ENCODE results near the gene DCP1B.

DCP1B gene

DNA sequence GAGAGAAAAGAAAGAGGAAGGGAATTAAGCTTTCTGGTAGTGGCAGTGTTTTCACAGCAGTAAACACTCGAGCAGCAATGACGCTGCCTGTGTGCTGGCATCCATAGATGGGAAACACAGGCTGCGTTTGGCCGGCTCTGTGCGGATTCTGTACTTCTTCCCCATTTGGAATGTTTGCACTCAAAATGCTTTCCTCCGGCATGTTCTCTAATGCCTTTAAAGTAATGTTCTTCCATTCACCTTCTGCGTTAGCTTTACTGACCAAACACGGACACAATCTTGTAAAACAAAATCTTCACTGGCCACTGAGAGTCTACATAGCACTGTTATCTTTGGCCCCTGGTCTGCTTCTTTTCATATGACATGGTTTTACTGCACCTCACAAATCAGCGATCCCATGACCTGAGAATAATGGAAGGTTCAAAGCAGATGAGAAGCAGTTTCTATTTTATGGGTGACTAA is 31.4 kb downstream of the DCP1B start:
- H3K9ac ChIP-seq (ENCODE audit: low read depth, low read length): no peak overlapping the region
- peaks cover 3% of the 10 kb centered on the region; the same call in 1 of the 2 replicates for H3K36me3 ChIP-seq (ENCODE audit: control insufficient read depth, insufficient read depth, low read length)
- no peak overlapping the region for H3K27ac ChIP-seq (ENCODE audit: low read depth, low read length)
- H3K9me3 ChIP-seq (ENCODE audit: control insufficient read depth, insufficient read depth, low read length): no peaks in the 10 kb centered on the region
- no peak overlapping the region for H3K4me3 ChIP-seq (ENCODE audit: low read depth, low read length)
- no peaks in the 10 kb centered on the region for H3K27me3 ChIP-seq (ENCODE audit: control insufficient read depth, insufficient read depth, low read length)
- peaks cover 18% of the 10 kb centered on the region; the same call in 1 of the 2 replicates for H3K4me1 ChIP-seq (ENCODE audit: control insufficient read depth, insufficient read depth, low read length)

DNA sequence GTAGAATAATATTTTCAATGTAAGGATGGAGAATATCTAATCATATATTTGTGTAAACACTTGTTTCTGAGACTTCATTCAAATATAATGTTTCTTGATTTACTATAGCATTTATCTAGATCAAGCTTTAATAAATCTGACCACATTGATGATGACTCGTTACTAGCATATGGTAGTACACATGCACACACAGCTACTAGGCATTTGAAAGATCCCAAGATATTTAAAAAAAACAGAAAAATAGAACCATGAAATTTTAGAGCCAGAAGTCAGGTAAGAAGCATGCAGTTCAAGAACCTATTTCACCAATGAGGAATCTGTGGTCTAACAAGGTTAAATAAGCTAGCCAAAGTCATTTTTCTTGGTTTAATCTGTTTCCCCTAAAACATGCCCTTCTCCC is 32.0 kb downstream of the DCP1B start:
- H3K36me3 ChIP-seq (ENCODE audit: control insufficient read depth, insufficient read depth, low read length): peaks cover 3% of the 10 kb centered on the region; the same call in 1 of the 2 replicates
- peaks cover 18% of the 10 kb centered on the region; the same call in 1 of the 2 replicates for H3K4me1 ChIP-seq (ENCODE audit: control insufficient read depth, insufficient read depth, low read length)
- H3K9ac ChIP-seq (ENCODE audit: low read depth, low read length): no peak overlapping the region
- H3K4me3 ChIP-seq (ENCODE audit: low read depth, low read length): no peak overlapping the region
- H3K27ac ChIP-seq (ENCODE audit: low read depth, low read length): no peak overlapping the region
- H3K27me3 ChIP-seq (ENCODE audit: control insufficient read depth, insufficient read depth, low read length): no peaks in the 10 kb centered on the region
- no peaks in the 10 kb centered on the region for H3K9me3 ChIP-seq (ENCODE audit: control insufficient read depth, insufficient read depth, low read length)

DNA sequence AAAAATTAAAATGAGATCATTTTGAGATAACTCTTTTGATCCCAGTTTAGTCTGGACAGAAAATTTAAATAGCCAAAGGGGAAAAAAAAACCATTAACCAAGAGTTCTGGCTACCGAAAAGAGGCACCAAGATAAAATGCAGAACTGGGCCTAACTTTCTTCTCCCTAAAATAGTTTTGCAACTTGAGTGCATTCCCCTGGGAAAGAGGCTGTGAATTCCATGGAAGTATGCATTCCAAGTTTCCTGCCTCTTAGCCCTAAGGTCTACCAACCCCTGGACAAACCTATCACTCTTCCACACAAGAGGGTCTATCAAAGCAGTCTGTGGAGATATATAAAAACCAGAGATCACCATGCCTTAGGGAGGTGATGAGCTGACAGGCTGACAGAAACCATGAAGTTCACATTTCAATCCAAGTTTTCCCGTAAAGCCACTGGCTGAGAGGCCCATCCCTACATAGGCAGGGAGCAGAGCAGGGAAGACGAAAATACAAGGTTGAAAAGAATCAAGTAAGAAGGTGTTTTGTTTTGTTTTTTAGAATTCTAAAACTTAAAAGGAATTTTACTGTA is 33.8 kb downstream of the DCP1B start:
- Histone ChIP-seq H3K36me3 (ENCODE audit: control insufficient read depth, insufficient read depth, low read length) (peaks cover 13% of the 10 kb centered on the region), H3K27ac (ENCODE audit: low read depth, low read length) (no peak overlapping the region), H3K9ac (ENCODE audit: low read depth, low read length) (no peak overlapping the region), H3K4me1 (ENCODE audit: control insufficient read depth, insufficient read depth, low read length) (peaks cover 18% of the 10 kb centered on the region; the same call in 1 of the 2 replicates), H3K4me3 (ENCODE audit: low read depth, low read length) (no peak overlapping the region), H3K27me3 (ENCODE audit: control insufficient read depth, insufficient read depth, low read length) (no peaks in the 10 kb centered on the region), H3K9me3 (ENCODE audit: control insufficient read depth, insufficient read depth, low read length) (no peaks in the 10 kb centered on the region)

DNA sequence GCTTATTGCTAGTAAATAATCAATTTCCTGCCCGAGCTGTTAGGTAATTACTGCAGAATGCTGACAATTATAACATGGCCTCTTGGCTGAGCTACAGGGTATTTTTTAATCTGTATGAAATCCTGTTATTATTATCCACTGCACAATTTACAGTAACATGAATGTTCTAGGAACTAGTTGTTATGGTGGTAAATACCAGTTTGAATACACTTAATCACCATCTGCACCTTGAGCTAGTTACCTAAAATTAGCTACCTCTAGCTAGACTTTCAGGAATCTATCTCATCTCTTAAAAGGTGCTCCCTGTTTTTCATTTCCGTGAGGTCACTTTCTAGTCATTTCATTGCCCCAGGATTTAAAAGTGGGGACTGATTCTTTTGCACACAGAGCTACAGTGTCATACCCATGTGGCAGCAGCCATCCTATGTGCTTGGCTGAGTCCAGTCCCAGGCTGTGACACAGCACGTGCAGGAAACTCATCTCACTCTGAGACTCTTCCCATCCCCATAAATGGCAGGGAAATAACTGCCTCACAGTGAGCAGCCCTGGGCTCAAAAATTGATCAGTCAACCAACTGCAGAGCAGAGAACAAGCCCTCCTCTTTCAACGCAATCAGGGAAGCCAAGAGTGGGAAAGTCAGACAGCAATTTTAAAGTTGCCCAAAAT is 37.6 kb downstream of the DCP1B start:
- Histone ChIP-seq H3K9ac (ENCODE audit: low read depth, low read length) (no peak overlapping the region), H3K27ac (ENCODE audit: low read depth, low read length) (no peak overlapping the region), H3K4me1 (ENCODE audit: control insufficient read depth, insufficient read depth, low read length) (peaks cover 11% of the 10 kb centered on the region; the same call in 1 of the 2 replicates), H3K9me3 (ENCODE audit: control insufficient read depth, insufficient read depth, low read length) (no peaks in the 10 kb centered on the region), H3K4me3 (ENCODE audit: low read depth, low read length) (no peak overlapping the region), H3K27me3 (ENCODE audit: control insufficient read depth, insufficient read depth, low read length) (no peaks in the 10 kb centered on the region), H3K36me3 (ENCODE audit: control insufficient read depth, insufficient read depth, low read length) (peaks cover 34% of the 10 kb centered on the region)

DNA sequence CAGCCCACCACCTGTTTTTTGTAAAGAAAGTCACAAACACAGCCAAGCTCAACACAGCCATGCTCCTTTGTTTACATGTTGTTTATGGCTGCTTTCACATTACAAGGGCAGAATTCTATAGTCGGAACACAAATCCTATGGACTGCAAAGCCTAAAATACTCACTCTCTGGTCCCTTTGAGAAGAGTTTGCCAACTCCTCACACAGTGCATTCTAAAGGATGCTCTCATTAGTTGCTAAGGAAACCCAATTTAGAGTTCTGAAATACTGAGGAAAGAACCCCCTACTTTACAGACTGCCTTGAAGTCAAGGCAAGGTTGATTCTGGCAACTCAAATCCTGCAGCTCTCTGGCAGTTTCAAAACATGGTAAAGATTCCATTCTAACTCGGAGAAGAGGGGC is 38.3 kb downstream of the DCP1B start:
- Histone ChIP-seq H3K4me1 (ENCODE audit: control insufficient read depth, insufficient read depth, low read length) (peaks cover 6% of the 10 kb centered on the region; the same call in 1 of the 2 replicates), H3K9ac (ENCODE audit: low read depth, low read length) (no peak overlapping the region), H3K4me3 (ENCODE audit: low read depth, low read length) (no peak overlapping the region), H3K9me3 (ENCODE audit: control insufficient read depth, insufficient read depth, low read length) (no peaks in the 10 kb centered on the region), H3K27ac (ENCODE audit: low read depth, low read length) (no peak overlapping the region), H3K27me3 (ENCODE audit: control insufficient read depth, insufficient read depth, low read length) (no peaks in the 10 kb centered on the region), H3K36me3 (ENCODE audit: control insufficient read depth, insufficient read depth, low read length) (peaks cover 36% of the 10 kb centered on the region)

DNA sequence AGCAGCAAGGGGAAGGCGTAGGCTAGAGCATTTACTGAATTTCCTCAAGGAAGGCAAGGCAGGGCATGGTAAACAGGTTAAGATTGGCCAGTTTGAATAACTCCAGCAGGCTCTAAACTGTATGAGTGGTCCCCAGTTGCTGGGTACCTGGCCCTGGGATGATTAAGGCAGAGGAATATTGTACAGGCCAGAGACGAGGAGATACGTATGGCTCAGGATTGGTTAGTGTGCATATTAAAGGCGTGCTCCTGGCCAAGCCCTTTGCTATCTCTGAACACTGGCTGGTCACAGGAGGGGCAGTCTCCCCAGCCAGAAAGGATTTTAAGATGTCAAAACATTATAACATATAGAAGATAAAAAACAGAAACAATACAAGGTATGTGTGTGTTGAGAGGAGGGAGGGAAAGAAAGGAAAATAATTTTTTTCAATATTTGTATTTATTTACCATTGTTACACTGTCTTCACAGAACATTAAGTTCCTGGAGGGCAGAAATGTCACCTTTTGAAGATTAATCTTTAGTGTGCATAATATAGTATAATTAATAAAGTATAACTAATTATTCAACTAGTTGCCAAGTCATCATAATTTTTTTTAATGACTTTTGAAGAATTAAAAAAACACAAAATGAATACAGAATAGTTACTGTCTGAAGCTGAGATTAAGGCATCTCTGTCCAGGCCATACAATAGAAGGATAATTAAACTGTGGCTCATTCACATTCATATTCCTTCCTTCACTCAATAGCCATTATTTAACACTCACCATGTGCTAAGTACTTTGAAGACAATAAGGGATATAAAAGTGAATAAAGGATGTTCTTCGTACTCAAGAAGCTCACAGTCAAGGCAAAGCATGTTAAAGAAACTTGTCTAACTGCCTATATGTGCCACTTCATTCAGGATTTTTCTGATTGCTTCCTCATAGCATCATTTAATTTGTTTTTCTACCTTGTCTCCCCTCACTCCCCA is 41.9 kb downstream of the DCP1B start:
- Histone ChIP-seq H3K9me3 (ENCODE audit: control insufficient read depth, insufficient read depth, low read length) (no peaks in the 10 kb centered on the region), H3K27me3 (ENCODE audit: control insufficient read depth, insufficient read depth, low read length) (no peaks in the 10 kb centered on the region), H3K4me3 (ENCODE audit: low read depth, low read length) (no peak overlapping the region), H3K36me3 (ENCODE audit: control insufficient read depth, insufficient read depth, low read length) (peaks cover 37% of the 10 kb centered on the region), H3K27ac (ENCODE audit: low read depth, low read length) (no peak overlapping the region), H3K9ac (ENCODE audit: low read depth, low read length) (no peak overlapping the region), H3K4me1 (ENCODE audit: control insufficient read depth, insufficient read depth, low read length) (no peaks in the 10 kb centered on the region)

DNA sequence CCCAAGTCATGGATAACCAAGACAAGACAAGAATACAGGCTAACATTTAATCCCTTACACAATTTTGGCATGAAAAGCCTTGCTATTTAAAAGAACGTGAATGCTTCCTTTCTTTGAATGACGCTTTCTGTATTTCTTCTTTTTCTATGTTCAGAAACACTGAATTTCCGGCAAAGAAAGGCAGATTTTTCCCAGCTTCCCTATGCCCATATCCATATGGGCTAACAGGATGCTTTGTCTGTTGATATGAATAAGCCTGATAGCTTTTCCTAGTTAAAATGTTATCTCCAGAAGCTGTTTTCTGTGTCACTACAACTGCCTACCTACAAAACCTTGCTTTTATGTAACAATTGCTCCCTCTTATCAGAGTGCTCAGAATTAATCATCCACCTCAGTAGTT is 47.5 kb downstream of the DCP1B start:
- Histone ChIP-seq H3K9me3 (ENCODE audit: control insufficient read depth, insufficient read depth, low read length) (no peaks in the 10 kb centered on the region), H3K36me3 (ENCODE audit: control insufficient read depth, insufficient read depth, low read length) (peaks cover 29% of the 10 kb centered on the region), H3K4me3 (ENCODE audit: low read depth, low read length) (no peak overlapping the region)

DNA sequence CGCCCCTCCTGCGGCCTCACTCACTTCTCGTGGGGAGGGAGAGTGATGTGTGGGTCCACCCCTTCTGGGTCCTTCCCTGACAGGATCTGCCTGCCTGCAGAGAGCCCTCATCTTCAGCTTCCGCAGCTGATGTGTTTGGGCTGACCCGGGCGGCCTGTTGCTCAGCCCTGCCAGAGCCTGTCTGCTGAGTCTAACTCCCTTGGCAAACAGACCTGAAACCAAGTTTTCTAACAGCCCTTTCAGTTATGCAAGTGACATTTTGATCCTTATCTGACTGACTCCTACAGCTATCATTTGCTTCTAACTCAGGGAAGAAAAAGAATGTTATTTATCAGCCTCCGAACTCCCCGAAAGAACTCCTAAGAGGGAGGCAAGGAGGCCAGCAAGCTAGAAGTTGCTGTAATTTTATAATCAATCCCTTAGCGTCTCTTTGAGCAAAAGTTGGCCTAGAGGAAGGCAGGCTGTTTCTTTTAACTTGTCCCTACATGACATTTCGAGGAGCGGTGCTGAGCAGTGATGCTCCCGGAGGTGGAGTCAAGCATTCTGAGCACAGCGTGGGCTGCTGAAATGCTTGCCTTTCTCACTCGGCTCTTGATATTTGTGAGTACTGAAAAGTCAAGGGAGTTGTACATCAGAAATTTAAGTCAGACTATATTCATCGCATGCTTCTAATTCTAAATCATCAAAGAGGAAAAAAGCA is 54.3 kb downstream of the DCP1B start:
- Histone ChIP-seq H3K36me3 (ENCODE audit: control insufficient read depth, insufficient read depth, low read length) (peaks cover 77% of the 10 kb centered on the region), H3K9ac (ENCODE audit: low read depth, low read length) (no peak overlapping the region), H3K4me1 (ENCODE audit: control insufficient read depth, insufficient read depth, low read length) (peaks cover 15% of the 10 kb centered on the region), H3K27ac (ENCODE audit: low read depth, low read length) (no peak overlapping the region), H3K27me3 (ENCODE audit: control insufficient read depth, insufficient read depth, low read length) (no peaks in the 10 kb centered on the region), H3K9me3 (ENCODE audit: control insufficient read depth, insufficient read depth, low read length) (no peaks in the 10 kb centered on the region), H3K4me3 (ENCODE audit: low read depth, low read length) (no peak overlapping the region)

More for the DNA sequence above, 47.5 kb downstream of the DCP1B start:
- H3K9ac ChIP-seq (ENCODE audit: low read depth, low read length): no peak overlapping the region
- no peaks in the 10 kb centered on the region for H3K27me3 ChIP-seq (ENCODE audit: control insufficient read depth, insufficient read depth, low read length)
- H3K27ac ChIP-seq (ENCODE audit: low read depth, low read length): no peak overlapping the region
- no peaks in the 10 kb centered on the region for H3K4me1 ChIP-seq (ENCODE audit: control insufficient read depth, insufficient read depth, low read length)

DNA sequence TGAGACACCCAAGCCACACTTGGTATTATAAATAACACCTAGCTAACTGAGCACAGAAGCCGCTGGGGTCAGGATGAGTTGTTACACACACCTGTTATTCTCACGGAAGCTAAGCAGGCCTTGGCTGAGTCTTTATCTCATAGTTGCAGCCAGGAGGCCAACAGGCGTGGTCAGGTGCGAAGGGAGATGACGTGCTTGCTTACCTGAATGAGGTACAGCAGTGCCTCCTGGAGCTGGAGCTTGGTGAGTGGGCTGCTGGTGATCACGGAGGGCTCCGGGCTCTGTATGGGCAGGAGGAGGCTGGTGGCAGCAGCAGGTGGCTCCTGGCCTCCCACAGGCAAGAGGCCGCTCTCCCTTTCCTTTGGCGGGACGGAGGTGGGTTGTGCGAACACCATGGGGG is 55.4 kb downstream of the DCP1B start:
- no peak overlapping the region for H3K27ac ChIP-seq (ENCODE audit: low read depth, low read length)
- peaks cover 70% of the 10 kb centered on the region for H3K36me3 ChIP-seq (ENCODE audit: control insufficient read depth, insufficient read depth, low read length)

DNA sequence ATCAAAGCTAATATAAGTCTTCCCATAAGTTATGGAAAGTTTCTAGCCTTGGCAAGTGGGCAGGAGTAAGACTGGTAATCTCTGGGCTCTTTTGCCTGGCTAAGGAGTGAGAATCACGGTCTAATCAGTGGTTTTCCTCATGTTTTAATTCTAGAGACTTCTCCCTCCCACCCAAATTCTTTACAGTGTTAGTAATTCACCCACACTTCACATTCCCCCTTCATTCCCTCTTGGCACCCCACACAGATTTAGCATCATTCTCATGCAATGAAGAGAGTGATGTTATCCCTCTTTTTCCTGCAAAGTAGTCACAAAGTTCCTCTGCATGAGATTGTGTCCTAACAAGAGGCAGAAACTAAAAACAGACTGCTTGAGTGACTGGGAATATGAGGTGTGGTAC is 57.2 kb downstream of the DCP1B start:
- Histone ChIP-seq H3K4me3 (ENCODE audit: low read depth, low read length) (no peak overlapping the region), H3K27ac (ENCODE audit: low read depth, low read length) (peak overlapping the region; percentile 83), H3K36me3 (ENCODE audit: control insufficient read depth, insufficient read depth, low read length) (peaks cover 55% of the 10 kb centered on the region), H3K4me1 (ENCODE audit: control insufficient read depth, insufficient read depth, low read length) (peaks cover 15% of the 10 kb centered on the region), H3K9me3 (ENCODE audit: control insufficient read depth, insufficient read depth, low read length) (no peaks in the 10 kb centered on the region), H3K27me3 (ENCODE audit: control insufficient read depth, insufficient read depth, low read length) (no peaks in the 10 kb centered on the region), H3K9ac (ENCODE audit: low read depth, low read length) (no peak overlapping the region)

More for the DNA sequence above, 55.4 kb downstream of the DCP1B start:
- Histone ChIP-seq H3K9ac (ENCODE audit: low read depth, low read length) (no peak overlapping the region), H3K27me3 (ENCODE audit: control insufficient read depth, insufficient read depth, low read length) (no peaks in the 10 kb centered on the region), H3K9me3 (ENCODE audit: control insufficient read depth, insufficient read depth, low read length) (no peaks in the 10 kb centered on the region), H3K4me3 (ENCODE audit: low read depth, low read length) (no peak overlapping the region), H3K4me1 (ENCODE audit: control insufficient read depth, insufficient read depth, low read length) (peaks cover 15% of the 10 kb centered on the region)

Data from HUES48 (cell line).